Tibial nerve (tissue), 4 donors: ENCODE data around the gene HABP2.

ENCODE experiments used
- EP300 ChIP-seq, 2 donors: sonication (generic); formaldehyde crosslinking; IDR thresholded peaks; one replicate each; pipeline ENCODE4 v1.6.1; 2017; ENCODE audit warnings: antibody characterized with exemption in 2 of 2, mild to moderate bottlenecking in 1 of 2
- POLR2A ChIP-seq, 2 donors: fragments of 450-650 bp; IDR thresholded peaks; one replicate each; pipeline ENCODE4 v1.6.1; 2017; ENCODE audit warnings: antibody characterized with exemption in 2 of 2, mild to moderate bottlenecking in 2 of 2, moderate library complexity in 2 of 2
- TF ChIP-seq, protein P1 (sequence below), 5 experiments: fragments of 200-600 bp in 3 of 5; fragments of 450-650 bp in 2 of 5; sonication (generic) in 3 of 5; IDR thresholded peaks; one replicate each; pipeline ENCODE4 v1.5.1; 2016 to 2019; ENCODE audit warnings: antibody characterized with exemption in 5 of 5, mild to moderate bottlenecking in 3 of 5, moderate library complexity in 2 of 5

DNA sequence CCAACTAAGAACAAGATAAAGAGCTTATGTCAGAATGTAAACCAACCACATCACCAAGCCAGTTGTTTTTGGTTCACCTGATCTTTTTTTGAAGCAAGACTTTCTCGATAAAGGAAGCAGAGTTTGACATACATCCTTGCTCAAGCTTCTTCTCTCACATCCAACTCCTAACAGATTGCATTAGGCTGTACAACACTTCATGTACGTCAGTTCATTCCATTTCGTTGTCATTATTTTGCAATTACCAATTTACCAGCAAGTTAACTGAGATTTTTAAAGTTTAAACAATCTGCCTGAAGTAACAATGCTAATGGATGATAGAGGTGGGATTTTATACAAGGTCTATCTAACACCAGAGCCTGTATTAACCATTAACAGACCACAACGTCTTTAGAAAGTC, 70.0 kb downstream of the HABP2 start:
- TF ChIP-seq, protein P1, sequence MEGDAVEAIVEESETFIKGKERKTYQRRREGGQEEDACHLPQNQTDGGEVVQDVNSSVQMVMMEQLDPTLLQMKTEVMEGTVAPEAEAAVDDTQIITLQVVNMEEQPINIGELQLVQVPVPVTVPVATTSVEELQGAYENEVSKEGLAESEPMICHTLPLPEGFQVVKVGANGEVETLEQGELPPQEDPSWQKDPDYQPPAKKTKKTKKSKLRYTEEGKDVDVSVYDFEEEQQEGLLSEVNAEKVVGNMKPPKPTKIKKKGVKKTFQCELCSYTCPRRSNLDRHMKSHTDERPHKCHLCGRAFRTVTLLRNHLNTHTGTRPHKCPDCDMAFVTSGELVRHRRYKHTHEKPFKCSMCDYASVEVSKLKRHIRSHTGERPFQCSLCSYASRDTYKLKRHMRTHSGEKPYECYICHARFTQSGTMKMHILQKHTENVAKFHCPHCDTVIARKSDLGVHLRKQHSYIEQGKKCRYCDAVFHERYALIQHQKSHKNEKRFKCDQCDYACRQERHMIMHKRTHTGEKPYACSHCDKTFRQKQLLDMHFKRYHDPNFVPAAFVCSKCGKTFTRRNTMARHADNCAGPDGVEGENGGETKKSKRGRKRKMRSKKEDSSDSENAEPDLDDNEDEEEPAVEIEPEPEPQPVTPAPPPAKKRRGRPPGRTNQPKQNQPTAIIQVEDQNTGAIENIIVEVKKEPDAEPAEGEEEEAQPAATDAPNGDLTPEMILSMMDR (IDR thresholded peaks at IDR 0.05): no peak
- no peak for TF ChIP-seq EP300 (IDR thresholded peaks at IDR 0.05)
- no peak for TF ChIP-seq POLR2A (IDR thresholded peaks at IDR 0.05)
